Measurements from ENCODE around the gene PSME4. TPM values are rescaled to one million over a fixed set of nuclear protein-coding genes. Genes with fewer than 3 reads are reported as not detected.
A peak's percentile ranks its signal among the peaks of the same experiment; 100 is the strongest.
"Not testable (repeated sequence)": the region's sequence is repeated elsewhere in the genome, so short reads cannot be mapped to it uniquely, and the experiment has no call there.

Gene PSME4
- total and polyA plus RNA-seq, 3 donors from 2014 or later: 104 to 144 (median 142) TPM

DNA sequence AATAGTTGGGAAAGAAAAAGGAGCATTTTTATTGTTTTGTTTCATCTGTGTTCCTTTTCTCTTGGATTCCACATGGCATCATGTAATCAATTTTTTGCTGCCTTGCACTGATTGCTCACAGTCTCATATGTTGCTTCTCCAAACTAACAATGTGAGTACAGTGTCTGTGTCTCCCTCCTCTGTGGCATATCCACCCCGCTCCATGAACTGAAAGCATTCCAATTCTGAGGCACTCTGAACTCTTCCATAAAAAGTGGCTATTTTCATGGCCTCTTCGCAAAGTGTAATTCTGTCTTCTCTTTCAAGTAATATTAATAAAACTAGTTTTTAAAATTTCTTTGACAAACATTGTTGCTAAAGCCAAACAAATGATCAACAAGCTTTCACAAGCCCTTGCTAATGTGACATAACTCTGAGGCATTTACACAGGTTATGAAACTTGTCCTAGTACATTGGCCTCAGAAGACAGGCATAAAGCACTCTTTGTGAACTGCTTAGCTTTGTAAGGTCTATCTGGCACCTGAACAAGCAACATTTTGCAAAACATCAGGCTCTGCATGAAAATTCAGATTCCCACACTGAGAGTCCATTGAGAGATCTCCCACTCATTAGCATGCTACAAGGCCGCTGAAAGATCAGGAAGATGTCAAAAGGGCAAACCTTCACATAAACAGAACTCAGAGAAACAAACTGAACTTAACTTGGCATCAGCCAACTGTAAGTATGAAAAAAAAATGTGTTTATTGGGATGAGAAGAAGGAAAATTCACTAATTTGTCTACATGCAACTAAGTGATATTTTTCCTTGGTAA is 144.0 kb downstream of the PSME4 start:
- Histone ChIP-seq H3K27ac (peak overlapping the region in 1 of 2 donors; percentile 41), H3K36me3 (ENCODE audit: low read depth, missing control alignments) (no peaks in the 10 kb centered on the region), H3K4me3 (no peak overlapping the region), H3K9me3 (no peaks in the 10 kb centered on the region), H3K4me1 (peaks cover 14% of the 10 kb centered on the region), H3K27me3 (no peaks in the 10 kb centered on the region)
- TF ChIP-seq POLR2A (IDR thresholded peaks at IDR 0.05): no peak
- TF ChIP-seq CTCF (IDR thresholded peaks at IDR 0.05): no peak
- intact Hi-C loops (cut with DNase I; ENCODE audit: low total_unique reads): no loop called here
- 27 to 46% methylated on average over 3 of the region's 3 CpGs for WGBS, 2 donors
- DNase-seq: peak; percentile 45

DNA sequence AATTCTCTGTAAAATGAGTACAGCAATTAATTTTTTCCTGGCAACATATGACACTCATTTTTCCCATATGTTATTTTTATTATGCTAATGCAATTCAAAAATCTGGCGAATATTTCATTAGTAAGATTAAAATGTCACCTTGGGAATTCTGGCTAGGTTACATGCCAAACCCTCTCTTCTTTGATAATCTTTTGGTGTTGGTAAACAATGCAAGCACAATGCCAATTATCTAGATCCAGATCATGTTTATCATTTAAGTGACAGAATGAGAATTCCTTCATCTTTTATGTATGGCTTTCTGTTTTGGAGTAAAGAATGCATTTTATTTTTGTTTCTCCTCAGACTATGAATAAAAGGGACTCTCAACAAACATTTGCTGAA is 144.8 kb downstream of the PSME4 start:
- H3K4me1 ChIP-seq: peaks cover 14% of the 10 kb centered on the region
- 46 to 54% methylated on average over 1 of the region's 1 CpG for WGBS, 2 donors
- intact Hi-C loops (cut with DNase I; ENCODE audit: low total_unique reads): no loop called here
- TF ChIP-seq CTCF (IDR thresholded peaks at IDR 0.05) (no peak), POLR2A (IDR thresholded peaks at IDR 0.05) (no peak)
- H3K27me3 ChIP-seq: no peaks in the 10 kb centered on the region
- H3K9me3 ChIP-seq: no peaks in the 10 kb centered on the region
- H3K36me3 ChIP-seq (ENCODE audit: low read depth, missing control alignments): no peaks in the 10 kb centered on the region
- no peak for DNase-seq
- no peak overlapping the region for H3K4me3 ChIP-seq
- H3K27ac ChIP-seq: peak overlapping the region in 1 of 2 donors; percentile 41

- H3K9me3 ChIP-seq; H3K4me3 ChIP-seq; H3K27ac ChIP-seq; H3K27me3 ChIP-seq; H3K36me3 ChIP-seq (ENCODE audit: low read depth, missing control alignments); DNase-seq; intact Hi-C loops (cut with DNase I; ENCODE audit: low total_unique reads): not testable (repeated sequence)
- WGBS, 2 donors: 89 to 92% methylated on average over 9 of the region's 9 CpGs
- peaks cover 14% of the 10 kb centered on the region for H3K4me1 ChIP-seq
Observed at GRCh38 chr2:53823639-53824038, 147.2 kb downstream of the PSME4 start.

DNA sequence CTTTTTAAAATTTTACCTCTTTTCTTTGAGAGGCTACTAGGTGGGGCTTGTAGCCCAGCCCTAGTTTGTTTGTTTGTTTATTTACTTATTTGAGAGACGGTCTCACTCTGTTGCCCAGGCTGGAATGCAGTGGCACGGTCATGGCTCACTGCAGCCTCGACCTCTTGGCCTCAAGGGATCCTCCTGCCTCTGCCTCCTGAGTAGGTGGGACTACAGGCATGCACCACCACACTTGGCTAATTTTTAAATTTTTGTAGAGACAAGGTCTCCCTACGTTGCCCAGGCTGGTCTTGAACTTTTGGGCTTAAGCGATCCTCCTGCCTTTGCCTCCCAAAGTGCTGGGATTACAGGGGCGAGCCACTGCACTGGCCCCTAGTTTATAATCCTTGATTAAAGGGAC is 149.0 kb downstream of the PSME4 start:
- Histone ChIP-seq H3K4me3 (no peak overlapping the region), H3K27ac (no peak overlapping the region), H3K36me3 (ENCODE audit: low read depth, missing control alignments) (no peaks in the 10 kb centered on the region), H3K9me3 (no peaks in the 10 kb centered on the region), H3K27me3 (no peaks in the 10 kb centered on the region), H3K4me1 (peaks cover 9% of the 10 kb centered on the region)
- WGBS, 2 donors: 81 to 89% methylated on average over 6 of the region's 6 CpGs
- no peak for DNase-seq
- intact Hi-C loops (cut with DNase I; ENCODE audit: low total_unique reads): no loop called here
- TF ChIP-seq POLR2A (IDR thresholded peaks at IDR 0.05) (no peak), CTCF (IDR thresholded peaks at IDR 0.05) (no peak)

DNA sequence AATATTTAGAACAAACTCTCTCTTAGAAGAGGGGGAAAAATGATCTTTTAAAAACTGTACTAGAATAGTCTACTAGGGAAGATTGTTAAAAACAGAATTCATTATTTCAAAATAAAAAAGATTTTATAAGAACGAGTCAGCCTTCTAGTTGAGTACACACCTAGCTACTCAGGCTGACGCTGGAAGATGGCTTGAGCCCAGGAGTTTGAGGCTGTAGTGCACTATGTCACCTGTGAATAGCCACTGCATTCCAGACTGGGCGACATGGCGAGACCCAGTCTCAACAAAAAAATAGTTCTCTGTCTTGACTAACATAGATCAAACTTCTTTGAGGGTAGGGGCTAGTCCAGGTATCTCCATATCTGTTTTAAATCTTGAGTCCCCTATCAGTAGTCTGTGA is 150.1 kb downstream of the PSME4 start:
- Histone ChIP-seq H3K4me1 (no peaks in the 10 kb centered on the region), H3K9me3 (no peaks in the 10 kb centered on the region), H3K36me3 (ENCODE audit: low read depth, missing control alignments) (no peaks in the 10 kb centered on the region), H3K27ac (no peak overlapping the region), H3K4me3 (no peak overlapping the region), H3K27me3 (no peaks in the 10 kb centered on the region)
- intact Hi-C loops (cut with DNase I; ENCODE audit: low total_unique reads): no loop called here
- DNase-seq: no peak
- 88 to 92% methylated on average over 4 of the region's 4 CpGs for WGBS, 2 donors
- TF ChIP-seq POLR2A (IDR thresholded peaks at IDR 0.05) (no peak), CTCF (IDR thresholded peaks at IDR 0.05) (no peak)

All from testis (tissue), 3 donors.